Measurements from ENCODE around the gene UBE2L3.

GRCh38 chr22:21641789-21642583 is 74.5 kb downstream of the UBE2L3 start, which contains the start of gene SDF2L1:
- TF ChIP-seq CTCF (optimal IDR thresholded peaks at IDR 0.05 in 1 of 3, IDR thresholded peaks at IDR 0.05 in 1 of 3, conservative IDR thresholded peaks at IDR 0.05 in 1 of 3; ENCODE audit: extremely low read depth in 1 of 3, insufficient read depth in 2 of 3, low read length in 3 of 3) (no peak), EZH2 (IDR thresholded peaks at IDR 0.05; ENCODE audit: low read length) (no peak)
